NCI-H128 (cell line): ENCODE results near the gene NRL.
"Not testable (repeated sequence)": the region's sequence is repeated elsewhere in the genome, so short reads cannot be mapped to it uniquely, and the experiment has no call there.

ENCODE experiments used
- DNase-seq: peaks from one replicate; lab custom pipeline; 2025; ENCODE audit not compliant: unreplicated experiment; lab: John Stamatoyannopoulos, UW

The NRL gene

DNA sequence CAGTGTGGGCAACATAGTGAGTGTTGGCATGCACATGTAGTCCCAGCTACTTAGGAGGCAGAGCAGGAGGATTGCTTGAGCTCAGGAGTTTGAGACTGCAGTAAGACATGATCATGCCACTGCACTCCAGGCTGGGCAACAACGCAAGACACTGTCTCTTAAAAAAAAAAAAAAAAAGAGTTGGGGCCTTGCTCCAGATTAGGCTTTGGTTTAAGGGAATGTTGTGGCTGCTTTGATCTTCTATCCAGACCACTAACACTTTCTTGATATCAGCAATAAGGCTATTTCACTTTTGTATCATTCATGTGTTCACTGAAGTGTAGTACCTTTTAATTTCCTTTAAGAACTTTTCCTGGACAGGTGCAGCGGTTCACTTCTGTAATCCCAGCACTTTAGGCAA lies 12.9 kb upstream of the NRL start:
- DNase-seq = no peak

DNA sequence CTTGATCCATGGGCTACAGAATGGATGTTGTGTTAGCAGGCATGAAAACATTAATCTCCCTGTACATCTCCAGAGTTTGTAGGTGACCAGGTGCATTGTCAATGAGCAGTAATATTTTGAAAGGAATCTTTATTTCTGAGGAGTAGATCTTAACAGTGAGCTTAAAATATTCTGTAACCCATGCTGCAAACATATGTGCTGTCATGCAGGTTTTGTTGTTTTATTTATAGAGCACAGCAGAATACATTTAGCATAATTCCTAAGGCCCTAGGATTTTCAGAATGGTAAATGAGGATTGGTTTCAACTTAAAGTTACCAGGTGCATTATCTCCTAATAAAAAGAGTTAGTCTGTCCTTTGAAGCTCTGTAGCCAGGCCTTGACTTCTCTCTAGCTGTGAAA lies 12.2 kb upstream of the NRL start:
- DNase-seq = no peak

DNA sequence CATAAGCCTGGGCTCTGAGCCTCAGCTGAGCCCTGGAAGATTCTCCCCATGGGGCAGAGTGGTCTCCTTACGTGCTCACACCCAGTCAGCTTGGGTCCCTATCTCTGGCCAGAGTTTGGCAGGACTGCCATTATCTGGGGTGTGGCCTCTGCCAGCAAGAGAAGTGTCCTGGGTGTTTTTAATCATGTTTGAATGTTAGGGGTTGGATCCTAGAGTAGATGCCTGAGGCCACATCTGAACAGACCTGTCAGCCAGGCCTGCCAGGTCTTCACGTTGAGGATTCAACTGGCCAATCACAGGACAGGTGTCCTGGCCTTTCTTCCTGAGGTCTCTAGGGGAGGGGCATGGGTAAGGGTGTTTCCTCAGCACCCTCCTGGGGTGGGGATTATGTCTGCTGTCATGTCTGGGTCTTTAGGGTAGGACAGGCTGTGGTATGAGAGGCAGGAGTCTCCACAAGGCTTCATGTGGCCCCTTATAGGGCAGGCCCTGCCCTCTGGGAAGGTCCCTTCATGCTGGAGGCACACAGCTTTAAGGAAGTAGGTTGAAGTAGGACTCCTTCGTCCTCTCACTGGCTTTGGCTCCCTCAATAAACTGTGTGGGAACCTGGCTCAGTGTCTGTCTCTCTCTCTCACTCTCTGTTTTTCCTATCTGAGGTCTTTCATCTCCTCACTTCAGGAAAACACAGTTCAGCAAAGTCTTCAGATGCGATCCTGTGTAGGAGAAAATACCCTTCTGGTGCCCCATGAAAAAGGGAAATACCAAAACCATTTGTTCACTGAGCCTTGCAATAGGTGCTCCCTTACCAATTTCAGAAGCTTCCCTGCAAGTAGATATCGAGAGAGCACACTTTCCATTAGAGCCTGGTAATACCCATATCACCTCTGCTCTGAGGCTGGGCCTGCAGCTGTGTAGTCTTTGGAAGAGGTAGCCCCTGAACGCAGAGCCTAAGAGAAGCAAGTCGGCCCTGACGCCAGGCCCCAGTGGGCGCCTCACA lies 9.0 kb upstream of the NRL start:
- DNase-seq = no peak

DNA sequence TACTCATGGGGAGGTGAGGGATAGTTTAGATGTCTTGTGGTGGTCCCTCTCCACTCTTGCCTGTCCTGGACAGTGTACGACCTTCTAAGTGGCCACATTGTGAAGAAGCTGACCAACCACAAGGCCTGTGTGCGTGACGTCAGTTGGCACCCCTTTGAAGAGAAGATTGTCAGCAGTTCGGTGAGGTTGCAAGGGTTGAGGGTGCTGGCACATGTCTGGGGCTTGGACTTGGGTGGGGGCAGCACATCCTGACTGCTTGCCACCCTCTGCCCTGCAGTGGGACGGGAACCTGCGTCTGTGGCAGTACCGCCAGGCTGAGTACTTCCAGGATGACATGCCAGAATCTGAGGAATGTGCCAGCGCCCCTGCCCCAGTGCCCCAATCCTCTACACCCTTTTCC lies 8.1 kb upstream of the NRL start:
- no peak for DNase-seq

DNA sequence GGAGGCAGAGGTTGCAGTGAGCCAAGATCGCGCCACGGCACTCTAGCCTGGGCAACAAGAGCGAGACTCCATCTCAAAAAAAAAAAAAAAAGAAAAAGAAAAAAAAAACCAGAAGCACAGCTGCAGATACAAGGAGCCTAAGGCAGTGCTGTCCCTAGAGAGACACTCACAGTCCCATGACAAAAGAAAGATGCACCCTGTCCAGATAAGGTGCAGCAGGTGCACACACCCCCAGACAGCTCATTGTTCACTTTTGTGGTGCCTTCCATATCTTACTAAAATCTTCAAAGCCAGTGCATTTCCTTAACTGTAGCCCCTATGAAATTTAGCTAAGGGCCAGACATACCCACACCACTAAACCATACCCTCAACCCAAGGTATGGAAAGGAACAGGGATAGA lies 7.7 kb upstream of the NRL start:
- DNase-seq = no peak

DNA sequence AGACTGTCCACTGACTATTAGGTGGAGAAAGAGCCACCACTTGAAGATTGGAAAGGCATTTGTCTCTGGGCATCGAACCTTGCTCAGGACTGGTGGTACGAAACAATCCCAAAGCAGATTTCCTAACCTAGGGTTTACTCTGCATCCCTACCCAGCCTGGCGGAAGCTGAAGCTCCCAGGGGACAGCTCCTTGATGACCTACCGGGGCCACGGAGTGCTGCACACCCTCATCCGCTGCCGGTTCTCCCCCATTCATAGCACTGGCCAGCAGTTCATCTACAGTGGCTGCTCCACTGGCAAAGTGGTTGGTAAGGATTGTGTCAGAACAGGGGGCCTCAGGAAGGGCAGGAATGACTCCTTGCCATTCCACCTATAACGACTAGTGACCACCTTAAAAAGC lies 6.5 kb upstream of the NRL start:
- DNase-seq = no peak

DNA sequence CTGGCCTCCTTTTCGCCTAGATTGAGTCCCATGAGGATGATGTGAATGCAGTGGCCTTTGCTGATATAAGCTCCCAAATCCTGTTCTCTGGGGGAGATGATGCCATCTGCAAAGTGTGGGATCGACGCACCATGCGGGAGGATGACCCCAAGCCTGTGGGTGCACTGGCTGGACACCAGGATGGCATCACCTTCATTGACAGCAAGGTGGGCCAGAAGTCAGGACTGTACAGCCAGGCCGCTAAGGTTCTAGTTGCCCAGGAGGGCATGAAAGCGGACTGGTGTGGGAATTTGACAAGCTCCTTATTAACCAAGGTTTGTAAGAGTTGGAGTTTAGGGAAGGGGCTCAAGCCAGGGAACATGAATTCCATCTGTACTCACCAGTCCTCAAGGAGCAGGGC lies 4.9 kb upstream of the NRL start:
- DNase-seq = no peak

DNA sequence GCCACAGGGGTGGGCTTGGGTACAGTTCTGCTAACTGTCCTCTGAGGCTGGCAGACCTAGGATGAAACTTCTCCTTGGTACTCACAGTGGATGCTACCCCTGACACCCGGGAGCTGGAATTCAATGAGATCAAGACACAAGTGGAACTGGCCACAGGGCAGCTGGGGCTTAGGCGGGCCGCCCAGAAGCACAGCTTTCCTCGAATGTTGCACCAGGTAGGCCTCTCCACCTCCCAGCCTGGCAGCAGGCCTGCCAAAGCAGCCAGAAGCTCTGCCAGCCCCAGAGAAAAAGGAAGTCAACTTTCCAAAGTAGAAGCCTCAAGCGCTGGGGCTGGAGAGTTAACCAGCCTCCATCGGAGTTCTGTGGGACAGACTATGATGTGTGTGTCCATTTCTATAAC lies 2.4 kb upstream of the NRL start:
- no peak for DNase-seq

DNA sequence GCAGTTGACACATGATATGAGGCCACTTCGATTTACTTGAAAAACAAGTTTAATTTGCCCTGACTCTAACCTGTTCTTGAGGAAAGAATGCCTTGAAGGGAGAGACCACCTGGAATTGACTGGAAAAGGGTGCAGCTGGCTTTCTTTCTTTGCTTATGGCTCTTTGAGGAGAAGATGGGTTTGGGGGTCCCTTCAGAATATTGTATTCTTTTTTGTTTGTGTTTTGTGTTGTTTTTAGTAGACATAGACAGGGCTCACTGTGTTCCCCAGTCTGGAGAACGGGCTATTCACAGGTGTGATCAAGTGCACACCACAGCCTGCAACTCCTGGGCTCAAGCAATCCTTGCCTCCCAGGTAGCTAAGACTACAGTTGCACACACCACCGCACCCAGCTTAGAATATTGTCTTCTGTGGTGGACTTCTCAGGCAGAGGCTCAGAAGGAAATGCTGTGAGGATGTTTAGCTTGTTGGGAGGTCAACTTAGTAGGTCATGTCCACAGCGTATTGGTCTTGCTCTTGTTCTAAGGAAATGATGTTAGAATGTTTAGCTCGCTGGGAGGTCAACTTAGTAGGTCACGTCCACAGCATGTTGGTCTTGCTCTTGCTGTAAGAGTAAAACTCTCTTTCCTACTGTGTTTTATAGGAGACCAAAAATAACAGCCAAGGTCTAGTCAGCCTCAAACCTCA lies 1.5 kb upstream of the NRL start:
- DNase-seq = no peak

DNA sequence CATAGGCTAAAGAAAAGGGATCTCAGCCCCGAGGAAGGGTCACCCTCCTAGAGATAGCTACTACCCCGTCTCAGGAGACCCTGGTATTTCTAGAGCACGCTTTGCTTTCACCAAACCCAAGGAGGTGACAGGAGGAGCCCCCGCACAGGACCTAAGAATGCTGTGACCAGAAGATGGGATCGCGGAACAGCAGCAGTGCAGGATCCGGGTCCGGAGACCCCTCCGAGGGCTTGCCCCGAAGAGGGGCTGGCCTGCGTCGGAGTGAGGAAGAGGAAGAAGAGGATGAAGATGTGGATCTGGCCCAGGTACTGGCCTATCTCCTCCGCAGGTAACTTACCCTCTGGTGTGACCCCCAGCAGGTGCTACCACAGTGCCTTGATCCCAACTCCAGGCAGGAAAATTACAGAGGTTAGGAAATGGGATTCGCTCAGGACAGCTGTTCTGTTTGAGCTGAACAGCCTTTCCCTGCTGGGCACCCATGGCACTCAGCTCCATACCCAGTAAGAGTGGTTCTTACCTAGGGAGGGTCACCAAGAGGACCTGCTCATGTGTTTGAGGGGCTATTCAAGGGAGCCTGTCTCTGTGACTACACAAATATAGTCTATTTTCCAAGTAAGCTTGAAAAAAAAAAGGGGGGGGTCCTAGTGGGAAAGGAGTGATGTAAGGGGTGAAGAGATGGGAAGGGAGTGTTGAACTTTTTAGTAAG lies 826 bp upstream of the NRL start:
- DNase-seq = no peak

DNA sequence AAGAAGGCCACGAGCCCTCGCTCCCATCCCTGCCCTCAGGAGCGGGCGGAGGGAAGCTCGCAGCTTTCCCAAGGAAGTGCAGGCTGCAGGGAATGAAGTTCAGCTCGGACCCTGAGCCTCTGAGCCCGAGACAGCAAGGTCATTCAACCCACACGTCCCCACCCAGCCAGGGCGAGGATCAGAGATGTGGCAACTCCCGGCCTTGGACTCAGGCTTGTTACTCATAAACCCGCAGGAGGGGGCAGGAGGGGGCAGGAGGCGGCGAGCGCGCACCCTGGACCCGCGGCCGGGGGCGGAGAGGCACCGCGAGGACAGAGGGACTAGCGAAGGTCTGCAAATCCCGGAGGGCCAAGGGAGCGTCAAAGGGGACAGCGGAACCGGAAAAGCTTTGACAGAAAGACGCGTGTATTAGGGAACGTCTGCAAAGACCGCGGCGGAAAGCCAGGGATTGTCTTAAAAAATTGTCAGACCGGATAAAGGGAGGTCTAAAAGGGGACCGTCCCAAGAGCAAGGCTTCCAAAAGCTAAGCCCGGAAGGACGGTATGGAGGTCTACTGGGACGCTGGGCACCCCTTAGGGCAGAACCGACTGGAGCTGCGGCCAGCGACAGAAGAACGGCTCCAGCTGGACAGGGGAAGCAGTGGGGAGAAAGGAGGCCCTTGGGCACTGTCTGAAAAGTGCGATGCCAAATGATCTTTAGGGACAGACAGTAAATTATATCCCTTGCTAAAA lies 783 bp downstream of the NRL start:
- peak; percentile 59 for DNase-seq

DNA sequence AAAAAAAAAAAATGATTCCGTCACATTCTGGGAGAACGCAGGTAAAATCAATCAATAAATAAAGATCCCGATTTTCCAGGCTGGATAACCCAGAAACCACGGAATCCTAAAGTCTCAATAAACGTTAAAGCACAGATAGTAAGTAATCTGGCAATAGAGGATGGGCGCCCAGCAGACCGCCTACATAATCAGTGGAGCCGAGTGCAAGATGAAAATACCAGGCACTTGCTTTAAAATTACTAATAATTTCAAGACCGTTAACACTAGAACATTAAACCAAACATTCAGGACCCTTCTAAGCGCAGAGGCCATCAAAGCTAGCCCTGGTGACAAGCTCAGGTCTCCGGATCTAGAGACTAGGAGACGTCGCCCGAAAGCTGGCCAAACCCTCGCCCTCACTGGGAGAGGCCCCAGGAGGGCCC lies 1.4 kb downstream of the NRL start:
- no peak for DNase-seq

DNA sequence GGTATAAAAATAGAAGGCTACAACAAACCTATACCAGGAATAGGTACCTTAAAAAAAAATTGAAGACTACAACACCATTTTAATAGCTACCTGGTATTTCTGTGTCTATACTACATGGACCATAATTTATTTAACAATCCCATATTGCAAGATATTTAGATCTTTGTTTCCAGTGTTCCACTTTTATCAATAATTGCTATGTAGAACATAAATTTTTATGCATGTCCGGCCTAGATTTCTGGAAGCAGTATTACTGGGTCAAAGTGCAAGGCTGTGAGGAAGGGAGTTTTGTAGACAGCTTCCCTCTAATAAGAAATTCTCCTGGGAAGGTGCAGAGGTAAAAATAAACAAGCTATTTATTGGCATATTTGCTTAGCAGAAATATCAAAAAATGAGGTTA lies 4.2 kb downstream of the NRL start:
- no peak for DNase-seq

DNA sequence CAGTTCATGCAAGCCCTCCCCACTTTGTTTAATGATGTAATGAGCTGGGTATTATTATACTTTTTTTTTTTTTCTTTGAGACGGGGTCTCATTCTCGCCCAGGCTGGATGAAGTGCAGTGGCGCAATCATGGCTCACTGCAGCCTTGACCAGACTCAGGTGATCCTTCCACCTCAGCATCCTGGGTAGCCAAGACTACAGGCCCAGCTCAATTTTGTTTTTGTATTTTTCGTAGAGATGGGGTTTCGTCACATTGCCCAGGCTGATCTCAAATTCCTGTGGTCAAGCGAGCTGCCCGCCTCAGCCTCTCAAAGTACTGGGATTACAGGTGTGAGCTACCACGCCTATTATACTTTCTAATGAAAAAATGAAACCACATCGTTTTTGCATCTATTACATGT lies 4.7 kb downstream of the NRL start:
- DNase-seq = no peak

DNA sequence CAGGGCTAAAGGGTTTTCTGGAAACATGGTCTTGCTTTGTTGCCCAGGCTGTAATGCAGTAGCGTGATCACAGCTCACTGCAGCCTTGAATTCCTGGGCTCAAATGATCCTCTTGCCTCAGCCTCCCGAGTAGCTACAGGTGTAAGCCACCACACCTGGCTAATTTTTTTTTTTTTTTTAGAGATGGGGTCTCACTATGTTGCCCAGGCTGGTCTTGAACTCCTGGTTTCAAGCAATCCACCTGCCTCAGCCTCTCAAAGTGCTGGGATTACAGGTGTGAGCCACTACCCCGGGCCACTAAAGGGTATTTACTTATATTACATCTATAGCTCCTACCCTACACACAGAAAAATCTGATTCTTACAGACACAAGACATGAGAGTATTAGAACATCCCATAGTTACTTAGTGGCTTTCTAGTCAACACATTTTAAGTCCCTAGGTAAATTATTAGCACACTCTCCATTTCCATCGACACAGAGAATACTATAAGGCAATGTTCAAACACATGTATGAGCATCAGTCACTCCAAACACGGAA lies 6.3 kb downstream of the NRL start:
- DNase-seq = no peak

DNA sequence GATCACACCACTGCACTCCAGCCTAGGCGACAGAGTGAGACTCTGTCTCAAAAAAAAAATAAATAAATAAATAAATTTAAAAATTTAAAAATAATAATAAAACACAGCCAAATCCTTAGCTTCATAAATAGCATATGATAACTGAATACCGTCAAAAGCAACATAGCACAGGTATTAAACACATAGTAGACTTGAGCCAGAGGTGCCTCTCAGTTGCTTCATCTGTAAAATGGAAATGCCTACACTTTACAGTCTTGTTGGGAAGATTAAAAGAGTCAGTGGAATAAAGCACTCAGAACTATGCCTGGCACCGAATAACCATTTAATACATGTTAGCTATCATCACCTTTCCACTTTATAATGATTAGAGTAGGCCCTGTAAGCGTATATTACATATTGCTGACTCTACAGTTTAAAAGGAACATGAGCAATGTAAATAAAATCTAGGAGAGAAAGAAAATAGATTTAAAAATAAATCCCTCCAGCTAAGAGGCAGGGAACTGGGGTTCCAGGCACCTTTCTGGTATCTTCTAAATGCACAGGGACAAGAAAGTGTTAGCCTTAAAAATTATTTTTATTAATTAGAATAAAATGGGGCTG lies 8.0 kb downstream of the NRL start:
- no peak for DNase-seq

DNA sequence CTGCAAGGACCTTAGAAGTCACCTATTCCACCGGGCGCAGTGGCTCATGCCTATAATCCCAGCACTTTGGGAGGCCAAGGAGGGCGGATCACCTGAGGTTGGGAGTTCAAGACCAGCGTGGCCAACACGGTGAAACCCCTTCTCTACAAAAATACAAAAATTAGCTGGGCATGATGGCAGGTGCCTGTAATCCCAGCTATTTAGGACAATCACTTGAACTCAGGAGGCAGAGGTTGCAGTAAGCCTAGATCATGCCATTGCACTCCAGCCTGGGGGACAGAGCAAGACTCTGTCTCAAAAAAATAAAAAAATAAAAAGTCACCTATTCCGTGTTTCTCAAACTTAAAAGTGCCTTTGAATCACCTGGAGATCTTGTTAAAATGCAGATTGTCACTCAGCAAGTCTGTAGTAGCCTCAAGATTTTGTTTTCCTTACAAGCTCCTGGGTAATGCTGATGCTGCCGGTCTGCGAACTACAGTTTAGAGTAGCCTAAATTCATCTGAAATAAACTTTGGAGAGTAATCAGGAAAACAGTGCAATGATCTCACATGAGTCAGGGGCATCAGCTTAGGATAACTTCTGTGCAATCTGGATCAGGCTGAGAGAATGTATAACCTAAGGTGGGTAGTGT lies 9.0 kb downstream of the NRL start:
- not testable (repeated sequence) for DNase-seq

DNA sequence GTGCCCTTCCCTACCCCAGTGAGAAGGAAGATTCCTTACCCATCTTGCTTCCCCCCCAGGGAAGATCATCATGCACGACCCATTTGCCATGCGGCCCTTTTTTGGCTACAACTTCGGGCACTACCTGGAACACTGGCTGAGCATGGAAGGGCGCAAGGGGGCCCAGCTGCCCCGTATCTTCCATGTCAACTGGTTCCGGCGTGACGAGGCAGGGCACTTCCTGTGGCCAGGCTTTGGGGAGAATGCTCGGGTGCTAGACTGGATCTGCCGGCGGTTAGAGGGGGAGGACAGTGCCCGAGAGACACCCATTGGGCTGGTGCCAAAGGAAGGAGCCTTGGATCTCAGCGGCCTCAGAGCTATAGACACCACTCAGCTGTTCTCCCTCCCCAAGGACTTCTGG lies 11.3 kb downstream of the NRL start:
- no peak for DNase-seq

DNA sequence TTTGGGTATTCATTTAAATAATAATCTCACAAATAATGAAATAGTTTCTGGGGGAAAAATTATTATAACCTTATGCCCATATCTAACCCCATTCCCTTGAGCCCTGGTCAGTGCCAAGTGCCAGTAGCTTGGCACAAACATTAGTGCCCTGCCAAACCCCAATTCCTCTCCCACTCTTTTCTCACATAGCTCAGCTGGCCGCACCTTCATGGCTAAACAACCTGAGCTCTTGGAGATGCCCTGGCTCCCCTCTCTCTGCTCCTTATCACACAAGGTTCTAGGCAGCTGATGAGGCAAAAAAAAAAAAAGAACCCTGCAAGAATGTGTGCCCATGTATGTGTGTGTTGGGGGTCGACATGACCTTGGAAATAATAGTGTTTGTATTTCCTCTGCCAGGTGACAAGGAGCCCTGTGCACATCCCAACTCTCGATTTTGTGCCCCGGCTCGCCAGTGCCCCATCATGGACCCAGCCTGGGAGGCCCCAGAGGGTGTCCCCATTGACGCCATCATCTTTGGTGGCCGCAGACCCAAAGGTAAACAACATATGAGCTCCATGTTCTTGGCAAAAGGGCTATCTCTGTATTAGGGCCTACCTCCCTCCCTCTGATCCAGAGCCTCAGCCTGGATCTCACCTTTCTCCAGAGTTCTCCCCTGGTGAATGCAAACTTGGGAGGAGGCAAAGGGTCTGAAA lies 12.2 kb downstream of the NRL start:
- no peak for DNase-seq
